DOHH2 (cell line): ENCODE results near the gene TAX1BP3.

Experiments used
- EZH2phosphoT487 ChIP-seq: fragments of 200-600 bp; sonication (generic); IDR thresholded peaks from 2 replicates; pipeline ENCODE4 v1.6.1; 2017; ENCODE audit warnings: borderline replicate concordance, mild to moderate bottlenecking, antibody characterized with exemption, low read length, moderate library complexity, mixed read lengths
- TF ChIP-seq, protein P1 (sequence below): fragments of 200-600 bp; sonication (generic); IDR thresholded peaks from one replicate; pipeline ENCODE4 v1.5.1; 2014; ENCODE audit warnings: antibody characterized with exemption, mild to moderate bottlenecking, low read depth, low read length; ENCODE audit not compliant: poor library complexity, severe bottlenecking

GRCh38 chr17:3688027-3688553, 19.7 kb upstream of the TAX1BP3 start:
- TF ChIP-seq, protein P1, sequence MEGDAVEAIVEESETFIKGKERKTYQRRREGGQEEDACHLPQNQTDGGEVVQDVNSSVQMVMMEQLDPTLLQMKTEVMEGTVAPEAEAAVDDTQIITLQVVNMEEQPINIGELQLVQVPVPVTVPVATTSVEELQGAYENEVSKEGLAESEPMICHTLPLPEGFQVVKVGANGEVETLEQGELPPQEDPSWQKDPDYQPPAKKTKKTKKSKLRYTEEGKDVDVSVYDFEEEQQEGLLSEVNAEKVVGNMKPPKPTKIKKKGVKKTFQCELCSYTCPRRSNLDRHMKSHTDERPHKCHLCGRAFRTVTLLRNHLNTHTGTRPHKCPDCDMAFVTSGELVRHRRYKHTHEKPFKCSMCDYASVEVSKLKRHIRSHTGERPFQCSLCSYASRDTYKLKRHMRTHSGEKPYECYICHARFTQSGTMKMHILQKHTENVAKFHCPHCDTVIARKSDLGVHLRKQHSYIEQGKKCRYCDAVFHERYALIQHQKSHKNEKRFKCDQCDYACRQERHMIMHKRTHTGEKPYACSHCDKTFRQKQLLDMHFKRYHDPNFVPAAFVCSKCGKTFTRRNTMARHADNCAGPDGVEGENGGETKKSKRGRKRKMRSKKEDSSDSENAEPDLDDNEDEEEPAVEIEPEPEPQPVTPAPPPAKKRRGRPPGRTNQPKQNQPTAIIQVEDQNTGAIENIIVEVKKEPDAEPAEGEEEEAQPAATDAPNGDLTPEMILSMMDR: no peak
- no peak for TF ChIP-seq EZH2phosphoT487
